Vagina (tissue), 2 donors: ENCODE measurements around the gene ADORA2A.

Experiments used
- POLR2A ChIP-seq, 2 donors: fragments of 450-650 bp; IDR thresholded peaks; one replicate each; pipeline ENCODE4 v1.6.1; 2017; ENCODE audit warnings: antibody characterized with exemption in 2 of 2, mild to moderate bottlenecking in 2 of 2, moderate library complexity in 2 of 2
- POLR2AphosphoS5 ChIP-seq, 2 donors: sonication (generic); formaldehyde crosslinking; IDR thresholded peaks; one replicate each; pipeline ENCODE4 v1.9.0; 2017; ENCODE audit warnings: antibody characterized with exemption in 2 of 2, mild to moderate bottlenecking in 2 of 2, low read depth in 1 of 2; ENCODE audit not compliant: insufficient read depth in 1 of 2
- TF ChIP-seq, protein P1 (sequence below), 3 experiments: fragments of 450-650 bp in 2 of 3; fragments of 200-600 bp in 1 of 3; sonication (generic) in 1 of 3; IDR thresholded peaks; one replicate each; pipeline ENCODE4 v1.5.1; 2017 to 2019; ENCODE audit warnings: antibody characterized with exemption in 3 of 3, mild to moderate bottlenecking in 2 of 3, moderate library complexity in 2 of 3

DNA sequence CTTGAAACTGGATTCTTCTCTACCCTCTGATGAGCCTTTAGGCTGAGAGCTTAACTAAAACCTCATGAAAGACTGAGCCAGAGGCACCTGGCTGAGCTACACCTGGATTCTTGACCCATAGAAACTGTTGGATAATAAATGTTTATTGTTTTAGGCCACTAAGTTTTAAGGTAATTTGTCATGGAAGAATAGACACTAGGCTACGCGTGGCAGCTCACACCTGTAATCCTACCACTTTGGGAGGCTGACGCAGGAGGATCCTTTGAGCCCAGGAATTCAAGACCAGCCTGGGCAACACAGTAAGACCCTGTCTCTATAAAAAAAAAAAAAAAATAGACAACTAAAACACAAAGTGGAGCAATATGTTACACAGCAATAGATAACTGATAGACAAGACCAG, 38.6 kb downstream of the ADORA2A start:
- TF ChIP-seq, protein P1, sequence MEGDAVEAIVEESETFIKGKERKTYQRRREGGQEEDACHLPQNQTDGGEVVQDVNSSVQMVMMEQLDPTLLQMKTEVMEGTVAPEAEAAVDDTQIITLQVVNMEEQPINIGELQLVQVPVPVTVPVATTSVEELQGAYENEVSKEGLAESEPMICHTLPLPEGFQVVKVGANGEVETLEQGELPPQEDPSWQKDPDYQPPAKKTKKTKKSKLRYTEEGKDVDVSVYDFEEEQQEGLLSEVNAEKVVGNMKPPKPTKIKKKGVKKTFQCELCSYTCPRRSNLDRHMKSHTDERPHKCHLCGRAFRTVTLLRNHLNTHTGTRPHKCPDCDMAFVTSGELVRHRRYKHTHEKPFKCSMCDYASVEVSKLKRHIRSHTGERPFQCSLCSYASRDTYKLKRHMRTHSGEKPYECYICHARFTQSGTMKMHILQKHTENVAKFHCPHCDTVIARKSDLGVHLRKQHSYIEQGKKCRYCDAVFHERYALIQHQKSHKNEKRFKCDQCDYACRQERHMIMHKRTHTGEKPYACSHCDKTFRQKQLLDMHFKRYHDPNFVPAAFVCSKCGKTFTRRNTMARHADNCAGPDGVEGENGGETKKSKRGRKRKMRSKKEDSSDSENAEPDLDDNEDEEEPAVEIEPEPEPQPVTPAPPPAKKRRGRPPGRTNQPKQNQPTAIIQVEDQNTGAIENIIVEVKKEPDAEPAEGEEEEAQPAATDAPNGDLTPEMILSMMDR (IDR thresholded peaks at IDR 0.05) = no peak
- TF ChIP-seq POLR2AphosphoS5 (IDR thresholded peaks at IDR 0.05; ENCODE audit: insufficient read depth in 1 of 2, low read depth in 1 of 2) (no peak), POLR2A (IDR thresholded peaks at IDR 0.05) (no peak)
